SIG-M5 treated with dmso at 0.1 percent for 504 hours (cell line): Measurements from ENCODE around the gene SUCLA2.

Source experiments
- DNase-seq: peaks from one replicate; lab custom pipeline; 2025; ENCODE audit not compliant: unreplicated experiment; lab: John Stamatoyannopoulos, UW

Gene SUCLA2

GRCh38 chr13:47904241-47904640 is 96.8 kb downstream of the SUCLA2 start:
- peak; percentile 21 for DNase-seq

DNA sequence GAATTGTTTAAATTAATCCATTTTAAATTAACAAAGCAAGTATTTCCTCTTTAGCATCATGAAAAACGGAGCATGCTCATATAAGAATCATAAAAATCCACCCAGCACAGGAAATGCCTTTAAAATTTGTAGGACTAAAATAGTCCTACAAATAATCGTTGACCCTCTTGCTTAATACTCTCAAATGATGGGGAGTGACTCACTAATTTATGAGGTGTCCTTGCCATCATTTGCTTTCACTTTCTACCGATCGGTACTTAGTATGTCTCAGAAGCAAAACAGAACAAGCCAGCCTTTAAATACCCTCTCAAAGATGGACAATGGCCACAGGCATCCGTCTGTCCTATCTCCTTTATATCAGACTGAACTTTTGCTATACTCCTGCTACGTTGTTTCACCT is 97.2 kb downstream of the SUCLA2 start:
- DNase-seq = peak; percentile 25

DNA sequence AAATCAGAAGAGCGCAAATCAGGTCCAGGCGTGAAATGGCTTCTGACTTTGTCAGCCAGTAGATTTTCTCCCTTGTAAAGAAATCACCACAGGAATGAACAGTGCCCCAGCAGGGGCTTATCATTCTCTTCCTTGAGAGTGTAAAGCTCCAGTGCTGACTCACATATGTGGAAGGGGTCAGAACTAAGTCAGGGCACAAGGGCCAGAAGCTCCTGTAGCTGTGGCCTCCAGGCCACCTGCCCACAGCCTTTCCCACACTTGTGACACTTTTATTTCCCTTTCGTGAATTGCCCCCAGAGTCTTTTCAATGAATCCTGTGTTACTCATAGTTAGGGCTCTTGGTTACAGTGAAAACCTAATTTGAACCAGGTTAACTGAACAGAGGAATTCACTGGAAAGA is 99.6 kb downstream of the SUCLA2 start:
- DNase-seq = no peak

DNA sequence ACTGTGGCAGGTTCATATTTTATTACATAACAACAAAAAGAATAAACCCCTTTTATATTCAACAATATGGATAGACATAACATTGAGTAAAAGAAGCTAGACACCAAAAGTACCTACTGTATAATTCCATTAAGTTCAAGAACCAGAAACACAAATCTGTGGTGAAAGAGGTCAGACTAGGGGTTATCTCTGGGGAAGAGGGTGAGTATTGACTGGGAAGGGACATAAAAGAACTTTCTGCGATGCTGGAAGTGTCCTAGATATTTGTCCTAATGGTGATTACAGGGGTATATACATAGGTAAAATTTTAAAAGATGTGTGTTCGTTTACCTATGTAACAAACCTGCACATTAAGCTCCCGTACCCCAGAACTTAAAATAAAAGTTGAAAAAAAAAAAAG is 103.0 kb downstream of the SUCLA2 start:
- no peak for DNase-seq

DNA sequence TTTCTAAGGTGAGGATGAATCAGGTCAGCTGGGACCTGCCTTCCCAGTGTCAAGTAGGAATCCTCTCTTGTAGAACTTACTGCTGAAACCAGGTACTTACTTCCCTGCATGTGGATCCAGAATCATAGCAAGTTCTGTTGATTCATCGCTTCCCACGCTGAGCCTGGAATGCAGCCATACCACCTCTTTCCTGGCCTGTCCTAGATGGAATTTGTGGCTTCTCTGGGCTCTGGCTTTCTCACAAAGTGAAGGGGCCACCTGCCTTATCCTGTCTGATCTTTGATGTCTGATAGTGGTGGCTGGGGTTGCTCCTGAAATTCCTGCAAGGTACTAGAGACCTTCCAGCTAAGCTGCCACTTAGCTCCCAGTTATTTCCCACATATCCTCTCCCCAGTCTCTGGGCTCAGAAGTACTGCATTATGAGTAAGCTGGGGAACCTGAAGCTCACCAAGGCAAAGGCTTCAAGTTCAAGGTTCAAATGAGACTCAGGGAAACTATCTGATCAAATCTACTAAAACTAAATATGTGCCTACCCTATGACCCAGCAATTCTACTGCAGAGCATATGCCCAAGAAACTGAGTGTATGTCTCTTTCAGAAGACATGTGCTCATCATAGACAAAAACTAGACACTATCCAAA is 103.5 kb downstream of the SUCLA2 start:
- peak; percentile 13 for DNase-seq

DNA sequence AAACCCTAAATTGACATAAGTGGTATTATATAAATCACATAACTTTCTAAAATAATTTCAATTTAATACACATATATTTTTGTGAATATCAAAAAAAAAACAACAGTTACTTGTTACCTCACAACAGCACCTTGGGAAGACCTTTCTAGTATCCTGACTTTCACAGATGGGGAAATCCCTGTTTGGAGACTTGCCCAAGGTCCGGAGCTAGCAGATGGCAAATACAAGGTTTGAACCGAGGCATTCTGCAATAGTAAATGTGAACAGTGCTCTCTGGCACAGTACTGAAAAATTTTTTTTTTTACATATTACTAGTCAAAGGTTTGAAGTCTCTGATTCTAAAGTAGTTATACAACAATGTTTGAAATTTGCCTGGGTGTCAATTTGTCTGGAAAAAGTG is 104.5 kb downstream of the SUCLA2 start:
- DNase-seq = no peak

DNA sequence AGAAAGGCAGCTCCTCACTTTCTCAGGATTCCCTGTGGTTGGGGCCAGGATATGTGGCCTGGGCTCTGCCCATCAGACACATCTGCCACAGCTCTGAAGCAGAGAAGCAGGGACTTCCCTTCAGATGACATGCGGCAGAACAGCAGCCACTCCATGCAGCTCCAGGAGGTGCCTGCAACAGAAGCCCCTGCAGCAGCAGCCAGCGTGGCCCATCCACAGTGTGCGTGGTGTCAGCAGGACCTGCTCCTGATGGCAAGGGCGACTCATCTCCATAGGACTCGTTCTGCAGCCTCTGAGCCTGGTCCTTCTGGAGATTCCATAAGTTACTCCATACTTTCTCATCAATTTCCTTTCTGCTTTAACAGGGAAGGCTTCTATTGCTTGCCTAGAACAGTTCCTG is 105.0 kb downstream of the SUCLA2 start:
- DNase-seq = no peak

GRCh38 chr13:47893527-47893926 is 107.5 kb downstream of the SUCLA2 start:
- DNase-seq = no peak
